GM12801 (cell line): Measurements from ENCODE around the gene LIMS2.

Experiments used
- TF ChIP-seq, protein P1 (sequence below): IDR thresholded peaks from one replicate; pipeline ENCODE4 v1.5.1; 2011; ENCODE audit warnings: control low read depth; ENCODE audit not compliant: insufficient read length; ENCODE audit errors: extremely low read depth

Gene LIMS2

GRCh38 chr2:127659408-127660290 lies 15.7 kb downstream of the LIMS2 start:
- TF ChIP-seq, protein P1, sequence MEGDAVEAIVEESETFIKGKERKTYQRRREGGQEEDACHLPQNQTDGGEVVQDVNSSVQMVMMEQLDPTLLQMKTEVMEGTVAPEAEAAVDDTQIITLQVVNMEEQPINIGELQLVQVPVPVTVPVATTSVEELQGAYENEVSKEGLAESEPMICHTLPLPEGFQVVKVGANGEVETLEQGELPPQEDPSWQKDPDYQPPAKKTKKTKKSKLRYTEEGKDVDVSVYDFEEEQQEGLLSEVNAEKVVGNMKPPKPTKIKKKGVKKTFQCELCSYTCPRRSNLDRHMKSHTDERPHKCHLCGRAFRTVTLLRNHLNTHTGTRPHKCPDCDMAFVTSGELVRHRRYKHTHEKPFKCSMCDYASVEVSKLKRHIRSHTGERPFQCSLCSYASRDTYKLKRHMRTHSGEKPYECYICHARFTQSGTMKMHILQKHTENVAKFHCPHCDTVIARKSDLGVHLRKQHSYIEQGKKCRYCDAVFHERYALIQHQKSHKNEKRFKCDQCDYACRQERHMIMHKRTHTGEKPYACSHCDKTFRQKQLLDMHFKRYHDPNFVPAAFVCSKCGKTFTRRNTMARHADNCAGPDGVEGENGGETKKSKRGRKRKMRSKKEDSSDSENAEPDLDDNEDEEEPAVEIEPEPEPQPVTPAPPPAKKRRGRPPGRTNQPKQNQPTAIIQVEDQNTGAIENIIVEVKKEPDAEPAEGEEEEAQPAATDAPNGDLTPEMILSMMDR, result no peak

- TF ChIP-seq, protein P1, result no peak
These were observed 16.5 kb downstream of the LIMS2 start for GRCh38 chr2:127658641-127659407.

DNA sequence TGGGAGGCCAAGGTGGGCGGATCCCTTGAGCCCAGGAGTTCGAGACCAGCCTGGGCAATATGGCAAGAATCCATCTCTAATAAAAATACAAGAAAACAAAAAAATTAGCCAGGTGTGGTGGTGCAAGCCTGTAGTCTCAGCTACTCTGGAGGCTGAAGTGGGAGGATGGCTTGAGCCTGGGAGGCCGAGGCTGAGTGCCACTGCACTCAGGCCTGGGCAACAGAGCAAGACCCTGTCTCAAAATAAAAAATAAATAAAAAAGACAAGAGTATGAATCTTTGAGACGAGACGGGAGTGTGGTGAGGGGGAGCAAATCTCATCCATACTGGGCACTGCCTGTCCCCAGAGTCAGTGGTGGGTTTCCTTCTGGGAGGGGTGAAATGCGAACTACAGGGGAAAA lies 17.2 kb downstream of the LIMS2 start:
- TF ChIP-seq, protein P1, result no peak

DNA sequence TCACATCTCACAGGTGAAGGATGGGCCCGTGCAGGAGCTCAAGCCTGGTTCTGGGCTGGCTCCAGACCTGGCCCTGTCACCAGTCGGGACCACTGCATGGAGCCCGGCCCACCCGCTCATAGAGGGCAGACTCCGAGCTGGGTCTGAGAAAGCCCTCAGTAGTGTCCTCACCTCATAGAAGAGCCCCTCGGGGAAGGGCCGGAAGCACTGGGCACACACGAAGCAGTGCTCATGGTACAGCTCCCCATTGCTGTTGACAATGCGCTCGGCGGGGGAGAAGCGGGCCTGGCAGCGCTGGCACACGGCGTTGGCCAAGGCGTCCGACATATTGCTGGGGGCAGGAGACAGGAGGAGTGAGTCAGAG lies 18.1 kb downstream of the LIMS2 start:
- TF ChIP-seq, protein P1, result no peak

GRCh38 chr2:127656569-127657231 lies 18.6 kb downstream of the LIMS2 start:
- TF ChIP-seq, protein P1, result no peak

DNA sequence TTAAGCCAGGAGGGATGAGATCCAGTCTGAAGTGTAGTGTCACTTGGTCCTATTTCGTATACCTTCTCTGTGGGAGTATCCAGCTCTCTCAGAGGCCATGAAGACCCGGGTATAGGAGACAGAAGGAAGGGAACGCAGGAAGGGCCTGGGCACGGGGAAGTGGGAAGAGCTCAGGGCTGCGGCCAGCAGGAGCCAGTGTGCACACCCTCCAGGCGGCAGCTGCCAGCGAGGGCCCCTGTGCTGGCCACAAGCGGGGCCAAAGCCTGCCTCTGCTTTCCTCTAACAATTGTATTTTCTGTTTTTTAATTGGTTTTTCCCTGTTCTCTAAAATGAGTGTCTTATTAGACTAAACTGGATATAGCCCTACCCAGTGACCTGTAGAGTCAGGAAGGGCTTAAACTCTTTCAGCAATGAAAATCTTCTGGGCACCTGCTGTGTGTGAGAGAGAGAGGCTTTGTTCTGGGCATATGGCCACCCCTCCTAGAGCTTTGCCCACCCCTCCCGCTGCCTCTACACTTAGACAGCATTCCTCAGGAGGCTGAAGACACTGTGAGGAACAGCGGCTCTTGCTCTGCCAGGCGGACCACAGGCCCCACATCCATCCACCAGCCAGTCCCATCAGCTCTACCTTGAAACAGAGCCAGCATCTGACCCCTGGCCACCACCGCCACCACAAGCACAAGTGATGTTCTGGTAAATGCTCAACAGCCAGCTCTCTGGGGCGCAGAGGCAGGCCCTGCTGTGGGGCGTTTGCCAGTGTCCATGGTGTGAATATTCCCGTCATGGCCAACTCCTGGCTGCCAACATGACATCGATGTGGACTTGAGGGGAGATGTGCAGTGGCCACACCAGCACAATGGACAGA lies 19.9 kb downstream of the LIMS2 start:
- TF ChIP-seq, protein P1, result no peak
